ENCODE measurements around the gene TRIM71. TPM values are rescaled to one million over a fixed set of nuclear protein-coding genes. Genes with fewer than 3 reads are reported as not detected.
"Not testable (repeated sequence)": the region's sequence is repeated elsewhere in the genome, so short reads cannot be mapped to it uniquely, and the experiment has no call there.

Gene TRIM71
- total RNA-seq, 1 experiment from 2014 or later: 0.17 TPM

DNA sequence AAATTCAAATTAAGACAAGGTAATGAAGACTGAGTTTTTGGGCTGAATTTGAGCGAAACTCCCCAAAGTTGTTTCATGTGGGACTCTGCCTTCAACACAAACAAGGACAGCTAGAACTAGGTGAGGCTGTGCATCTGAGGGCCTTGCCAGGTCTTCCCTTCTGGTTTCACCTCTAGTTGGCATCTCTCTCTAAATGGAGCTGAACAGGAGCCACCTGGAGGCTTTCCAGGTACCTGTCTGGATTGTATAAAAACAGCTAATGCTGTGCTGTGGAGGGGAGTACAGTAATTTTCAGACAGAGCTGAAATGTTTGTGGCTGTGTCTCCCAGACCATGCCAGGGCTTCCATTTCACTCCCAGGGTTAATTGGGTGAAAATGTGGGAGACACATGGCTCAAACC is 27.1 kb downstream of the TRIM71 start:
- Histone ChIP-seq H3K27me3 (ENCODE audit: insufficient read depth, low read length) (no peaks in the 10 kb centered on the region), H3K36me3 (ENCODE audit: control insufficient read depth in 1 of 2, insufficient read depth in 2 of 2, low read length in 2 of 2) (no peaks in the 10 kb centered on the region), H3K4me3 (replicated peaks in 1 of 2; ENCODE audit: low read depth in 1 of 2, low read length in 2 of 2) (no peak overlapping the region), H3K9me3 (ENCODE audit: control insufficient read depth in 1 of 2, insufficient read depth in 1 of 2, low read depth in 1 of 2, low read length in 2 of 2) (no peaks in the 10 kb centered on the region), H3K9ac (ENCODE audit: low read length) (no peak overlapping the region), H3K4me2 (ENCODE audit: low read length) (no peak overlapping the region), H3K4me1 (ENCODE audit: control insufficient read depth in 1 of 2, insufficient read depth in 2 of 2, low read length in 2 of 2) (no peaks in the 10 kb centered on the region), H4K20me1 (ENCODE audit: insufficient read depth) (no peaks in the 10 kb centered on the region), H2AFZ (ENCODE audit: low read depth, low read length, poor library complexity, severe bottlenecking) (no peak overlapping the region), H3K27ac (ENCODE audit: low read depth, low read length) (no peak overlapping the region), H3K79me2 (ENCODE audit: insufficient read depth, low read length) (no peaks in the 10 kb centered on the region), H3K9me2 (ENCODE audit: insufficient read depth) (no peaks in the 10 kb centered on the region)
- intact Hi-C loops (cut with micrococcal nuclease): no loop called here
- POLR2A ChIA-PET: no interaction called here
- DNase-seq (ENCODE audit: low read depth, low spot score) (no peak), ATAC-seq (peak; percentile 54)
- CTCF ChIA-PET: no interaction called here
- no TSS peak for BruUV-seq (replicated peaks)
- TF ChIP-seq, protein P1, sequence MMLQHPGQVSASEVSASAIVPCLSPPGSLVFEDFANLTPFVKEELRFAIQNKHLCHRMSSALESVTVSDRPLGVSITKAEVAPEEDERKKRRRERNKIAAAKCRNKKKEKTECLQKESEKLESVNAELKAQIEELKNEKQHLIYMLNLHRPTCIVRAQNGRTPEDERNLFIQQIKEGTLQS (IDR thresholded peaks at IDR 0.05): no peak
- TF ChIP-seq SRF (IDR thresholded peaks at IDR 0.05; ENCODE audit: low read depth) (no peak), EZH2phosphoT487 (IDR thresholded peaks at IDR 0.05; ENCODE audit: borderline replicate concordance) (no peak)
- RAD21 ChIA-PET (ENCODE audit: low non-redundant PET in 1 of 2, low total read pairs in 2 of 2, uncharacterized antibody in 2 of 2, unreplicated experiment in 2 of 2): no interaction called here

DNA sequence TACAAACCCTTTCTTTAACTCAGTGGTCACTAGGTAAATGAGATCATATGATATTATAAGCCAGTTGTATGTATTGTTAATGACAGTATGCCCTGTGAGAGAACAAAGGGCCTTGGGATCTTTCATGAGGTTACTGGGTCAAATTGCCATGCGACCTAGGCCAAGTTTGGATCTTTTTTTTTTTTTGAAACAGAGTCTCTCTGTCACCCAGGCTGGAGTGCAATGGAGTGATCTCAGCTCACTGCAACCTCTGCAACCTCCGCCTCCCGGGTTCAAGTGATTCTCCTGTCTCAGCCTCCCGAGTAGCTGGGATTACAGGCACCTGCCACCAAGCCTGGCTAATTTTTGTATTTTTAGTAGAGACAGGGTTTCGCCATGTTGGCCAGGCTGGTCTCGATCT is 27.7 kb downstream of the TRIM71 start:
- POLR2A ChIA-PET; intact Hi-C loops (cut with micrococcal nuclease); H3K27me3 ChIP-seq (ENCODE audit: insufficient read depth, low read length): not testable (repeated sequence)

DNA sequence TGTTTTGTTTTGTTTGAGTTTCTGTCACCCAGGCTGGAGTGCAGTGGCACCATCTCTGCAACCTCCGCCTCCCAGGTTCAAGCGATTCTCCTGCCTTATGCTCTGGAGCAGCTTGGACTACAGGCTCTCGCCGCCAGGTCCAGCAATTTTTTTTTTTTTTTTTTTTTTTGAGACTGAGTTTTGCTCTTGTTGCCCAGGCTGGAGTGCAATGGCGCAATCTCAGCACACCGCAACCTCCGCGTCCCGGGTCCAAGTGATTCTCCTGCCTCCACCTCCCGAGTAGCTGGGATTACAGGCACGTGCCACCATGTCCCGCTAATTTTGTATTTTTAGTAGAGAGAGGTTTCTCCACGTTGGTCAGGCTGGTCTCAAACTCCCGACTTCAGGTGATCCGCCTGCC is 29.2 kb downstream of the TRIM71 start:
- H3K4me1 ChIP-seq (ENCODE audit: control insufficient read depth in 1 of 2, insufficient read depth in 2 of 2, low read length in 2 of 2); POLR2A ChIA-PET: not testable (repeated sequence)

More for the DNA sequence above, 27.7 kb downstream of the TRIM71 start:
- CTCF ChIA-PET; RAD21 ChIA-PET (ENCODE audit: low non-redundant PET in 1 of 2, low total read pairs in 2 of 2, uncharacterized antibody in 2 of 2, unreplicated experiment in 2 of 2); DNase-seq (ENCODE audit: low read depth, low spot score); H3K9me3 ChIP-seq (ENCODE audit: control insufficient read depth in 1 of 2, insufficient read depth in 1 of 2, low read depth in 1 of 2, low read length in 2 of 2); H4K20me1 ChIP-seq (ENCODE audit: insufficient read depth); H3K79me2 ChIP-seq (ENCODE audit: insufficient read depth, low read length); ATAC-seq; H3K36me3 ChIP-seq (ENCODE audit: control insufficient read depth in 1 of 2, insufficient read depth in 2 of 2, low read length in 2 of 2); H3K4me3 ChIP-seq (replicated peaks in 1 of 2; ENCODE audit: low read depth in 1 of 2, low read length in 2 of 2); H3K9me2 ChIP-seq (ENCODE audit: insufficient read depth); BruUV-seq (replicated peaks); H3K4me2 ChIP-seq (ENCODE audit: low read length); H3K4me1 ChIP-seq (ENCODE audit: control insufficient read depth in 1 of 2, insufficient read depth in 2 of 2, low read length in 2 of 2); H3K27ac ChIP-seq (ENCODE audit: low read depth, low read length); H2AFZ ChIP-seq (ENCODE audit: low read depth, low read length, poor library complexity, severe bottlenecking); H3K9ac ChIP-seq (ENCODE audit: low read length): not testable (repeated sequence)

More for the DNA sequence above, 29.2 kb downstream of the TRIM71 start:
- CTCF ChIA-PET; H3K4me3 ChIP-seq (replicated peaks in 1 of 2; ENCODE audit: low read depth in 1 of 2, low read length in 2 of 2); H3K4me2 ChIP-seq (ENCODE audit: low read length); H3K27ac ChIP-seq (ENCODE audit: low read depth, low read length); BruUV-seq (replicated peaks); intact Hi-C loops (cut with micrococcal nuclease); H3K79me2 ChIP-seq (ENCODE audit: insufficient read depth, low read length); H3K9ac ChIP-seq (ENCODE audit: low read length); H2AFZ ChIP-seq (ENCODE audit: low read depth, low read length, poor library complexity, severe bottlenecking); H3K27me3 ChIP-seq (ENCODE audit: insufficient read depth, low read length); ATAC-seq; H3K9me2 ChIP-seq (ENCODE audit: insufficient read depth); H3K9me3 ChIP-seq (ENCODE audit: control insufficient read depth in 1 of 2, insufficient read depth in 1 of 2, low read depth in 1 of 2, low read length in 2 of 2); H4K20me1 ChIP-seq (ENCODE audit: insufficient read depth); H3K36me3 ChIP-seq (ENCODE audit: control insufficient read depth in 1 of 2, insufficient read depth in 2 of 2, low read length in 2 of 2); DNase-seq (ENCODE audit: low read depth, low spot score): not testable (repeated sequence)
- RAD21 ChIA-PET (ENCODE audit: low non-redundant PET in 1 of 2, low total read pairs in 2 of 2, uncharacterized antibody in 2 of 2, unreplicated experiment in 2 of 2): interaction anchor here in 1 of 2 experiments (0.6 kb wide), 1 partner anchor 222 kb away, joined by 3 read pairs; no protein-coding TSS in a partner anchor

Measured in HCT116 (cell line).